Stomach (tissue), 19 donors: ENCODE data around the gene RPS16. TPM values are rescaled to one million over a fixed set of nuclear protein-coding genes. Genes with fewer than 3 reads are reported as not detected.

ENCODE experiments used
- DNase-seq, 2 donors: peaks; one replicate each; pipeline versions ENCODE4 v3.0.0 to v3.0.0-alpha.2; 2013 to 2019
- H3K27ac ChIP-seq, 5 donors: fragments of 200-600 bp in 4 of 5; sonication (generic) in 4 of 5; one replicate each; pipeline ENCODE4 v1.5.1; 2013 to 2019; ENCODE audit warnings: mild to moderate bottlenecking in 1 of 5, moderate library complexity in 1 of 5
- H3K27me3 ChIP-seq, 3 donors: fragments of 200-600 bp; sonication (generic); one replicate each; pipeline ENCODE4 v1.5.1; 2017 to 2019; ENCODE audit warnings: mixed run types in 1 of 3
- H3K36me3 ChIP-seq, 4 donors: fragments of 200-600 bp; sonication (generic); 1 replicate in 3 of 4; 2 replicates in 1 of 4; pipeline ENCODE4 v1.5.1; 2016 to 2019
- H3K4me1 ChIP-seq, 4 donors: fragments of 200-600 bp; sonication (generic); one replicate each; pipeline ENCODE4 v1.5.1; 2016 to 2019
- H3K4me3 ChIP-seq, 4 donors: fragments of 200-600 bp; sonication (generic) in 3 of 4; one replicate each; pipeline ENCODE4 v1.5.1; 2016 to 2019; ENCODE audit warnings: mild to moderate bottlenecking in 1 of 4
- H3K9me3 ChIP-seq, 4 donors: fragments of 200-600 bp; sonication (generic); one replicate each; pipeline ENCODE4 v1.5.1; 2016 to 2019
- CTCF ChIP-seq, 7 experiments: fragments of 450-650 bp in 4 of 7; fragments of 200-600 bp in 3 of 7; sonication (generic) in 3 of 7; IDR thresholded peaks; one replicate each; pipeline ENCODE4 v1.5.1; 2016 to 2019; ENCODE audit warnings: antibody characterized with exemption in 7 of 7, control low read depth in 2 of 7, mild to moderate bottlenecking in 1 of 7
- EP300 ChIP-seq: sonication (generic); formaldehyde crosslinking; IDR thresholded peaks from one replicate; pipeline ENCODE4 v1.6.1; 2017; ENCODE audit warnings: antibody characterized with exemption
- POLR2A ChIP-seq, 4 donors: fragments of 450-650 bp; IDR thresholded peaks; one replicate each; pipeline ENCODE4 v1.6.1; 2016; ENCODE audit warnings: antibody characterized with exemption in 4 of 4, control low read depth in 2 of 4, mild to moderate bottlenecking in 1 of 4, moderate library complexity in 1 of 4
- POLR2AphosphoS5 ChIP-seq, 3 donors: sonication (generic); formaldehyde crosslinking; IDR thresholded peaks; one replicate each; pipeline ENCODE4 v1.6.1; 2016; ENCODE audit warnings: antibody characterized with exemption in 3 of 3
- WGBS, 5 donors: extraction: QIAGEN DNeasy Blood & Tissue Kit in 3 of 5; methylation state at CpG; one replicate each; pipeline versions ENCODE4 v1.1.5 to v1.1.7; 2013 to 2018; 5-methylcytosine and 5-hydroxymethylcytosine counted together
- intact Hi-C: fragments of 100-400 bp; cut with DNase I; formaldehyde crosslinking; loops from one replicate; pipeline ENCODE4 v1.15.1; 2023; ENCODE audit warnings: low total_unique reads
- long read RNA-seq, 10 donors: transcript quantifications; one replicate each; lab custom pipeline, GENCODE V29; 2026
- polyA plus RNA-seq, 3 donors: library from polyadenylated mRNA; stranded (reverse); fragments of 200-250 nt; gene quantifications; one replicate each; pipeline ENCODE4 v1.2.3, GENCODE V29; 2013
- total RNA-seq, 5 donors: library from RNA; depleted of rRNA; stranded (reverse); fragments of >200 nt; gene quantifications; one replicate each; pipeline versions ENCODE4 v1.1.0 to v1.2.3, GENCODE V29; 2014 to 2016
- donor health status: healthy with polysubstance abuse.
- donor health status: Bipolar disorder and iron deficiency.
- donor health status: healthy.

The RPS16 gene
- 1,000 to 10,000 TPM in 3 of 5 donors, 100 to 1,000 TPM in 1, 10 to 100 TPM in 1; 69.0 to 2,451 (median 1,419) TPM for total RNA-seq
- polyA plus RNA-seq, result 1,000 to 10,000 TPM; 3,264 to 4,294 (median 3,586) TPM
- long read RNA-seq, donor 1, transcript RPS16-207 (5 exons, 492 nt), result minor isoform, 17 of 404 reads
- long read RNA-seq, donor 1, transcript RPS16-203 (2 exons, 1,035 nt), result minor isoform, 7 of 404 reads
- long read RNA-seq, donor 1, transcript RPS16-201 (5 exons, 560 nt), result major isoform, 277 of 404 reads
- long read RNA-seq, donor 1, partial matches to known transcripts, result 102 of 404 reads
- long read RNA-seq, donor 1, other reads (novel, unspliced or antisense), result 0 of 404 reads
- long read RNA-seq, donor 2, transcript RPS16-207 (5 exons, 492 nt), result minor isoform, 9 of 353 reads
- long read RNA-seq, donor 2, transcript RPS16-201 (5 exons, 560 nt), result major isoform, 269 of 353 reads
- long read RNA-seq, donor 2, transcript RPS16-203 (2 exons, 1,035 nt), result minor isoform, 6 of 353 reads
- long read RNA-seq, donor 2, partial matches to known transcripts, result 69 of 353 reads
- long read RNA-seq, donor 2, other reads (novel, unspliced or antisense), result 0 of 353 reads
- long read RNA-seq, donor 3, transcript RPS16-207 (5 exons, 492 nt), result minor isoform, 14 of 744 reads
- long read RNA-seq, donor 3, transcript RPS16-203 (2 exons, 1,035 nt), result minor isoform, 10 of 744 reads
- long read RNA-seq, donor 3, transcript RPS16-201 (5 exons, 560 nt), result major isoform, 555 of 744 reads
- long read RNA-seq, donor 3, partial matches to known transcripts, result 133 of 744 reads
- long read RNA-seq, donor 3, other reads (novel, unspliced or antisense), result 27 of 744 reads
- long read RNA-seq, donor 4, transcript RPS16-201 (5 exons, 560 nt), result major isoform, 68 of 86 reads
- long read RNA-seq, donor 4, partial matches to known transcripts, result 14 of 86 reads
- long read RNA-seq, donor 4, other reads (novel, unspliced or antisense), result 0 of 86 reads
- long read RNA-seq, donor 5, transcript RPS16-203 (2 exons, 1,035 nt), result minor isoform, 11 of 925 reads
- long read RNA-seq, donor 5, transcript RPS16-207 (5 exons, 492 nt), result minor isoform, 22 of 925 reads
- long read RNA-seq, donor 5, transcript RPS16-201 (5 exons, 560 nt), result major isoform, 672 of 925 reads
- long read RNA-seq, donor 5, partial matches to known transcripts, result 182 of 925 reads
- long read RNA-seq, donor 5, other reads (novel, unspliced or antisense), result 36 of 925 reads
- long read RNA-seq, donor 6, transcript RPS16-201 (5 exons, 560 nt), result major isoform, 1,086 of 1,554 reads
- long read RNA-seq, donor 6, transcript RPS16-207 (5 exons, 492 nt), result minor isoform, 28 of 1,554 reads
- long read RNA-seq, donor 6, transcript RPS16-203 (2 exons, 1,035 nt), result minor isoform, 12 of 1,554 reads
- long read RNA-seq, donor 6, partial matches to known transcripts, result 378 of 1,554 reads
- long read RNA-seq, donor 6, other reads (novel, unspliced or antisense), result 46 of 1,554 reads
- long read RNA-seq, donor 7, transcript RPS16-201 (5 exons, 560 nt), result major isoform, 885 of 1,245 reads
- long read RNA-seq, donor 7, transcript RPS16-203 (2 exons, 1,035 nt), result minor isoform, 32 of 1,245 reads
- long read RNA-seq, donor 7, transcript RPS16-207 (5 exons, 492 nt), result minor isoform, 19 of 1,245 reads
- long read RNA-seq, donor 7, partial matches to known transcripts, result 266 of 1,245 reads
- long read RNA-seq, donor 7, other reads (novel, unspliced or antisense), result 39 of 1,245 reads
- long read RNA-seq, donor 8, transcript RPS16-203 (2 exons, 1,035 nt), result minor isoform, 19 of 1,073 reads
- long read RNA-seq, donor 8, transcript RPS16-207 (5 exons, 492 nt), result minor isoform, 22 of 1,073 reads
- long read RNA-seq, donor 8, transcript RPS16-201 (5 exons, 560 nt), result major isoform, 830 of 1,073 reads
- long read RNA-seq, donor 8, partial matches to known transcripts, result 167 of 1,073 reads
- long read RNA-seq, donor 8, other reads (novel, unspliced or antisense), result 30 of 1,073 reads
- long read RNA-seq, donor 9, transcript RPS16-203 (2 exons, 1,035 nt), result minor isoform, 44 of 1,356 reads
- long read RNA-seq, donor 9, transcript RPS16-207 (5 exons, 492 nt), result minor isoform, 22 of 1,356 reads
- long read RNA-seq, donor 9, transcript RPS16-201 (5 exons, 560 nt), result major isoform, 797 of 1,356 reads
- long read RNA-seq, donor 9, partial matches to known transcripts, result 444 of 1,356 reads
- long read RNA-seq, donor 9, other reads (novel, unspliced or antisense), result 45 of 1,356 reads
- long read RNA-seq, donor 10, transcript RPS16-207 (5 exons, 492 nt), result minor isoform, 13 of 553 reads
- long read RNA-seq, donor 10, transcript RPS16-201 (5 exons, 560 nt), result major isoform, 405 of 553 reads
- long read RNA-seq, donor 10, transcript RPS16-203 (2 exons, 1,035 nt), result minor isoform, 11 of 553 reads
- long read RNA-seq, donor 10, partial matches to known transcripts, result 102 of 553 reads
- long read RNA-seq, donor 10, other reads (novel, unspliced or antisense), result 22 of 553 reads

- peak within 1 kb of the TSS; percentile 83 to 95 (median 89) for H3K27ac ChIP-seq
- no peaks in the 10 kb centered on the region for H3K9me3 ChIP-seq
- intact Hi-C loops, result no loop called here
- WGBS, 5 donors, result 0 to 1% (median 0%) methylated on average over 45 to 61 of the region's 61 CpGs
- H3K27me3 ChIP-seq, result no peaks in the 10 kb centered on the region
- H3K4me3 ChIP-seq, result peak within 1 kb of the TSS; percentile 87 to 96 (median 90)
- H3K4me1 ChIP-seq, result peaks cover 33 to 63% (median 43%) of the 10 kb centered on the region in 4 donors
- H3K36me3 ChIP-seq, result peaks cover 30 to 32% (median 30%) of the 10 kb centered on the region in 4 donors
- peak in 2 of 4 donors; percentile 92 to 94 for TF ChIP-seq POLR2A (IDR thresholded peaks at IDR 0.05)
- TF ChIP-seq POLR2AphosphoS5 (IDR thresholded peaks at IDR 0.05), result peak; percentile 98 to 100 (median 99)
- no peak for TF ChIP-seq EP300
- peak in 1 of 7 experiments; percentile 30 for TF ChIP-seq CTCF (IDR thresholded peaks at IDR 0.05)
- peak; percentile 99 for DNase-seq
These were observed at the start of gene RPS16 for GRCh38 chr19:39435499-39436349. TSS of gene RPS16 (minus strand) at chr19:39435949. CDS start at chr19:39435895, 54 bp downstream.

- H3K36me3 ChIP-seq, result peaks cover 22 to 56% (median 55%) of the 10 kb centered on the region in 4 donors
These were observed 47.4 kb upstream of the RPS16 start for GRCh38 chr19:39483141-39483540.

More at GRCh38 chr19:39483141-39483540, 47.4 kb upstream of the RPS16 start:
- Histone ChIP-seq H3K4me3 (no peak overlapping the region), H3K9me3 (no peaks in the 10 kb centered on the region), H3K27me3 (no peaks in the 10 kb centered on the region), H3K27ac (no peak overlapping the region), H3K4me1 (peaks cover 15 to 28% (median 21%) of the 10 kb centered on the region in 4 donors)
- 70 to 80% (median 76%) methylated on average over 6 of the region's 6 CpGs for WGBS, 5 donors
- TF ChIP-seq CTCF (IDR thresholded peaks at IDR 0.05) (no peak), POLR2A (IDR thresholded peaks at IDR 0.05) (no peak), POLR2AphosphoS5 (IDR thresholded peaks at IDR 0.05) (no peak), EP300 (no peak)
- intact Hi-C loops, result no loop called here
- no peak for DNase-seq
